Measurements from ENCODE around the gene PPP2R1A. TPM values are rescaled to one million over a fixed set of nuclear protein-coding genes. Genes with fewer than 3 reads are reported as not detected.

PPP2R1A gene
- total and polyA plus RNA-seq, 2 donors (not counting 3 experiments of a cell fraction or from before 2014, with no cell fraction given) = 221 to 253 TPM

DNA sequence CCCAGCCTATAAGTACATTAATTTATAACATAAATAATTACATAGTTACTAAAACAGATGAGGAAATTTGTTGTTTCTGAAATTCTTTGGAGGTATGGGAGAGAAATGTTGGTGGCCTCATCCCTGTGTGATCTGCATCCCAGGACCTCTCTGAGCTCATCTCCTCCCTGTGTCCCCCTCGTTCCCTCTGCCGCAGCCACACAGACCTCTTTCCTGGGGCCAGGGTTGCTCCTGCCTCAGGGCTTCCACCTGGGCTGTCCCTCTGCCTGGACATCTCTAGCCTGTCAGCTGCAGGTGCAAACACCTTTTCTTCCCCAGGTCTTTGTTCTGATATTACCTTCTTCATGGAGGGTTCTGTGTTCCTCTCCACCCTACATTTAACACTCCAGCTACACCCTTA, 83.4 kb downstream of the PPP2R1A start:
- no peak for FAIRE-seq
- POLR2A ChIA-PET = no interaction called here
- DNase-seq (ENCODE audit: low read depth, low spot score) = no peak
- H4K20me1 ChIP-seq (replicated peaks; ENCODE audit: control insufficient read depth, extremely low read depth, insufficient read depth, low read length) = no peaks in the 10 kb centered on the region
- BruUV-seq (replicated peaks) = no TSS peak
- TF ChIP-seq POLR2AphosphoS5 (IDR thresholded peaks at IDR 0.05; ENCODE audit: insufficient read depth, low read depth, low read length) = no peak
- no peaks in the 10 kb centered on the region for H3K9me1 ChIP-seq (replicated peaks; ENCODE audit: control insufficient read depth, extremely low read depth, insufficient read depth, low read length)
- no peaks in the 10 kb centered on the region for H3K9me3 ChIP-seq (replicated peaks; ENCODE audit: control insufficient read depth, insufficient read depth, low read length)
- no peaks in the 10 kb centered on the region for H3K27me3 ChIP-seq (ENCODE audit: control insufficient read depth in 2 of 2, insufficient read depth in 2 of 2, low read length in 2 of 2)
- H3K79me2 ChIP-seq (ENCODE audit: control insufficient read depth, insufficient read depth, low read length) = peaks cover 59% of the 10 kb centered on the region
- dilution Hi-C loops (cut with MboI; ENCODE audit: extremely low pct_ligation_motif_present, low sequenced_read_pairs) (no loop called here), intact Hi-C loops (cut with micrococcal nuclease) (no loop called here)
- H3K36me3 ChIP-seq (ENCODE audit: control insufficient read depth in 2 of 2, extremely low read depth in 1 of 2, insufficient read depth in 2 of 2, low read length in 2 of 2) = no peaks in the 10 kb centered on the region
- peaks cover 6% of the 10 kb centered on the region for H3K4me1 ChIP-seq (ENCODE audit: control insufficient read depth, extremely low read depth, insufficient read depth, low read length)
- H3K9ac ChIP-seq (replicated peaks; ENCODE audit: extremely low read depth, insufficient read depth, low read length) = no peak overlapping the region
- CTCF ChIA-PET = no interaction called here
- no peak overlapping the region for H2AFZ ChIP-seq (ENCODE audit: low read depth, low read length)
- no peak overlapping the region for H3K27ac ChIP-seq (ENCODE audit: insufficient read depth, low read depth, low read length)
- H3K4me2 ChIP-seq (ENCODE audit: insufficient read depth, low read length) = no peak overlapping the region
- no peak overlapping the region for H3K4me3 ChIP-seq (replicated peaks in 1 of 3; ENCODE audit: insufficient read depth in 1 of 3, low read depth in 1 of 3, low read length in 3 of 3)

GRCh38 chr19:52274191-52274590, 84.3 kb downstream of the PPP2R1A start:
- Histone ChIP-seq H3K4me2 (ENCODE audit: insufficient read depth, low read length) (no peak overlapping the region), H2AFZ (ENCODE audit: low read depth, low read length) (no peak overlapping the region), H3K4me3 (replicated peaks in 1 of 3; ENCODE audit: insufficient read depth in 1 of 3, low read depth in 1 of 3, low read length in 3 of 3) (no peak overlapping the region), H3K27ac (ENCODE audit: insufficient read depth, low read depth, low read length) (no peak overlapping the region), H3K4me1 (ENCODE audit: control insufficient read depth, extremely low read depth, insufficient read depth, low read length) (peaks cover 6% of the 10 kb centered on the region), H3K36me3 (ENCODE audit: control insufficient read depth in 2 of 2, extremely low read depth in 1 of 2, insufficient read depth in 2 of 2, low read length in 2 of 2) (no peaks in the 10 kb centered on the region), H3K9ac (replicated peaks; ENCODE audit: extremely low read depth, insufficient read depth, low read length) (no peak overlapping the region), H3K27me3 (ENCODE audit: control insufficient read depth in 2 of 2, insufficient read depth in 2 of 2, low read length in 2 of 2) (no peaks in the 10 kb centered on the region), H3K9me3 (replicated peaks; ENCODE audit: control insufficient read depth, insufficient read depth, low read length) (no peaks in the 10 kb centered on the region), H4K20me1 (replicated peaks; ENCODE audit: control insufficient read depth, extremely low read depth, insufficient read depth, low read length) (no peaks in the 10 kb centered on the region), H3K79me2 (ENCODE audit: control insufficient read depth, insufficient read depth, low read length) (peaks cover 67% of the 10 kb centered on the region), H3K9me1 (replicated peaks; ENCODE audit: control insufficient read depth, extremely low read depth, insufficient read depth, low read length) (no peaks in the 10 kb centered on the region)
- ChIA-PET POLR2A (no interaction called here), CTCF (no interaction called here)
- dilution Hi-C loops (cut with MboI; ENCODE audit: extremely low pct_ligation_motif_present, low sequenced_read_pairs) = no loop called here
- no TSS peak for BruUV-seq (replicated peaks)
- no peak for DNase-seq (ENCODE audit: low read depth, low spot score)
- FAIRE-seq = no peak
- no peak for TF ChIP-seq POLR2A (IDR thresholded peaks at IDR 0.05; ENCODE audit: low read depth, low read length)
- TF ChIP-seq MAX (IDR thresholded peaks at IDR 0.05; ENCODE audit: insufficient read depth, insufficient read length) = no peak
- TF ChIP-seq, protein P1, sequence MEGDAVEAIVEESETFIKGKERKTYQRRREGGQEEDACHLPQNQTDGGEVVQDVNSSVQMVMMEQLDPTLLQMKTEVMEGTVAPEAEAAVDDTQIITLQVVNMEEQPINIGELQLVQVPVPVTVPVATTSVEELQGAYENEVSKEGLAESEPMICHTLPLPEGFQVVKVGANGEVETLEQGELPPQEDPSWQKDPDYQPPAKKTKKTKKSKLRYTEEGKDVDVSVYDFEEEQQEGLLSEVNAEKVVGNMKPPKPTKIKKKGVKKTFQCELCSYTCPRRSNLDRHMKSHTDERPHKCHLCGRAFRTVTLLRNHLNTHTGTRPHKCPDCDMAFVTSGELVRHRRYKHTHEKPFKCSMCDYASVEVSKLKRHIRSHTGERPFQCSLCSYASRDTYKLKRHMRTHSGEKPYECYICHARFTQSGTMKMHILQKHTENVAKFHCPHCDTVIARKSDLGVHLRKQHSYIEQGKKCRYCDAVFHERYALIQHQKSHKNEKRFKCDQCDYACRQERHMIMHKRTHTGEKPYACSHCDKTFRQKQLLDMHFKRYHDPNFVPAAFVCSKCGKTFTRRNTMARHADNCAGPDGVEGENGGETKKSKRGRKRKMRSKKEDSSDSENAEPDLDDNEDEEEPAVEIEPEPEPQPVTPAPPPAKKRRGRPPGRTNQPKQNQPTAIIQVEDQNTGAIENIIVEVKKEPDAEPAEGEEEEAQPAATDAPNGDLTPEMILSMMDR (IDR thresholded peaks at IDR 0.05; ENCODE audit: extremely low read depth in 1 of 2, insufficient read depth in 1 of 2, low read depth in 1 of 2, low read length in 2 of 2) = no peak
- no peak for TF ChIP-seq JUN (IDR thresholded peaks at IDR 0.05; ENCODE audit: borderline replicate concordance, insufficient read depth, insufficient read length, low read depth)
- no peak for TF ChIP-seq EZH2 (IDR thresholded peaks at IDR 0.05; ENCODE audit: borderline replicate concordance, low read depth, low read length, severe bottlenecking)
- no peak for TF ChIP-seq MYC (IDR thresholded peaks at IDR 0.05; ENCODE audit: low read depth, low read length)
- no peak for TF ChIP-seq POLR2AphosphoS5 (IDR thresholded peaks at IDR 0.05; ENCODE audit: insufficient read depth, low read depth, low read length)
- no peak for TF ChIP-seq GATA2 (IDR thresholded peaks at IDR 0.05; ENCODE audit: insufficient read depth, insufficient read length, low read depth, low read length)
- no peak for TF ChIP-seq FOS (IDR thresholded peaks at IDR 0.05; ENCODE audit: borderline replicate concordance, insufficient read depth, low read length)
- intact Hi-C loops (cut with micrococcal nuclease) = no loop called here
